GM12864 (cell line): ENCODE data around the gene EPB41L4B.

Experiments
- DNase-seq: peaks from one replicate; pipeline ENCODE4 v3.0.0-alpha.2; 2011; ENCODE audit warnings: low read depth
- H3K4me3 ChIP-seq: 2 replicates; pipeline ENCODE4 v1.5.1; 2011; ENCODE audit warnings: mild to moderate bottlenecking, low read depth, low read length, control low read depth
- TF ChIP-seq, protein P1 (sequence below): IDR thresholded peaks from 2 replicates; pipeline ENCODE4 v1.5.1; 2011; ENCODE audit warnings: low read depth, mild to moderate bottlenecking, moderate library complexity, low read length, control low read depth, inconsistent platforms; ENCODE audit errors: missing control alignments

EPB41L4B gene

DNA sequence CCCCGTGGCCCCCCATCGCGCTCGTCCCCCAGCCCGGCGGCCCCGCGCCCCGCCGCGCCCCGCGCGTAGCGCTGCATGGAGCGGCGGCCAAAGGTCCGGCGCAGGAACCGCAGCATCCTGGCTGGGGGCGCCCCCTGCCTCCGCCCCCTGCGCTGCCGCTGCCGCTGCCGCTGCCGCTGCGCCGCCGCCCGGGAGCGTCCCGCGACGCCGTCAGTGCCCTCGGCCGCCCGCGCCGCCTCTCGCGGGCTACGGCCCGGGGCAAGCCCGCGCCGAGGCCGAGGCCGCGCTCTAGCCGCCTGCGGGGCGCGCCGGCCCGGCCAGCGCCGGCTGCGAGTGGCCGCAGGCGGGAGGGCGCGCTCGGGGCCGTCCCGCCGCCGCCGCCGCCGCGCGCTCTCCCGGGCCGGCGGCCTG, 523 bp downstream of the EPB41L4B start:
- no peak for DNase-seq
- peak overlapping the region; percentile 34; the same call in 1 of the 2 replicates for H3K4me3 ChIP-seq
- TF ChIP-seq, protein P1, sequence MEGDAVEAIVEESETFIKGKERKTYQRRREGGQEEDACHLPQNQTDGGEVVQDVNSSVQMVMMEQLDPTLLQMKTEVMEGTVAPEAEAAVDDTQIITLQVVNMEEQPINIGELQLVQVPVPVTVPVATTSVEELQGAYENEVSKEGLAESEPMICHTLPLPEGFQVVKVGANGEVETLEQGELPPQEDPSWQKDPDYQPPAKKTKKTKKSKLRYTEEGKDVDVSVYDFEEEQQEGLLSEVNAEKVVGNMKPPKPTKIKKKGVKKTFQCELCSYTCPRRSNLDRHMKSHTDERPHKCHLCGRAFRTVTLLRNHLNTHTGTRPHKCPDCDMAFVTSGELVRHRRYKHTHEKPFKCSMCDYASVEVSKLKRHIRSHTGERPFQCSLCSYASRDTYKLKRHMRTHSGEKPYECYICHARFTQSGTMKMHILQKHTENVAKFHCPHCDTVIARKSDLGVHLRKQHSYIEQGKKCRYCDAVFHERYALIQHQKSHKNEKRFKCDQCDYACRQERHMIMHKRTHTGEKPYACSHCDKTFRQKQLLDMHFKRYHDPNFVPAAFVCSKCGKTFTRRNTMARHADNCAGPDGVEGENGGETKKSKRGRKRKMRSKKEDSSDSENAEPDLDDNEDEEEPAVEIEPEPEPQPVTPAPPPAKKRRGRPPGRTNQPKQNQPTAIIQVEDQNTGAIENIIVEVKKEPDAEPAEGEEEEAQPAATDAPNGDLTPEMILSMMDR = no peak

DNA sequence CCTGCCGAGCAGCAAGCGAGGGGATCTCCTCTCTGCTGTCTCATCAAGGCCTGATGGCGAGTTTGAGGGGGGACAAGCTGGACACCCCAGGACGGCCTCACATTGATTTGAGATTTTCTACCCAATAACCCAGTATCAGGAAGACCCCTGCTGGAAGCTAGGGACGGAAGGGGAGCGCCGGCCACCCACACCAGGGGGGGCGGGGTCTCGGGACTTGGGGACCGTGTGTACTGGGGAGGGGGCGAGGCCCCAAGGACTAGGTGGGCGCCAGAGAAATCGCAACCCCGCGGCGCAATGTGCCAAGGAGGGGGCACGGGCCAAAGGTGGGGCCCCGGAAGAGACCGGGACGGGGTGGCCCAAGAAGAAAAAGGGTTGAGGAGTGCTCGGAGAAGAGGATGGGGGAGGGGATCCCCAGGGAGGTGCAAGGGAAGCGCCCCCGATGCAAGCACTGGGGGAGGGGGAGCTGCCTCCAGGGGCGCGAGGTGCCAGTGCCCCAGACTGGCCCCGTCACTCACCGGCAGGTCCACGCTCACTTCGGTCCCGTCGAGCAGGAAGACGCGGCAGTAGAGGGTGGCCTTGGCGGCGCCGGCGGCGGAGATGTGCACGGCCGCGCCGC, 1.1 kb downstream of the EPB41L4B start:
- H3K4me3 ChIP-seq = peak overlapping the region; percentile 34; the same call in 1 of the 2 replicates
- TF ChIP-seq, protein P1 = no peak

DNA sequence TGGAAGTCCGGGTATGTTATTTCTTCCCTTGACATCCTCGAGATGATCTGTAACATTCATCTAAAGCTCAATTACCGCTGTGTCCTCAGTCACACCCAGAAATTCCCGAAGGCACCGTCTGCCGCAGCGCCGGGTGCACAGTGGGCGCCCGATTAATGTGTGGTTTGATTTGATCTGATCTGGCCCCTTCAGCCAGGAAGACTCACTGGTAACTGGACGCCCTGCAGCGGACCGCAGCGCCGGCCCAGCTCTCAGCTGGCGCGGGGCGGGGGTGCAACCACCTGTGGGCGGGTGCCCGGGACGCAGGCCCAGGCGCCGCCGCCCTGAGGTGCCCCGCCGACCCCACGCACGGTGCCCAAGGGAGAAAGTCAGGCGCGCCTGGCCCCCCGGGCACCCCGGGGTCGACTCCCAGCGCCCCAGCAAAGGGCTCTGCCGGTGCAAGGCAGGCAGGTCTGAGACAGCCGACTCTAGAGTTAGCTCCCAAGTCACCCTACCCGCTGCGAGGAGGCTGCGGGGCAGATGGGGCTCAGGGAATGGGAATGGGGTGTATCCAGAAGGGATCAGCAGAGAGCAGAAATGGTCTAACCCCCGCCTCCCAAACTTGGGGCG, 1.7 kb downstream of the EPB41L4B start:
- DNase-seq = no peak
- TF ChIP-seq, protein P1 = no peak
- H3K4me3 ChIP-seq = no peak overlapping the region

More for the DNA sequence above, 1.1 kb downstream of the EPB41L4B start:
- no peak for DNase-seq

DNA sequence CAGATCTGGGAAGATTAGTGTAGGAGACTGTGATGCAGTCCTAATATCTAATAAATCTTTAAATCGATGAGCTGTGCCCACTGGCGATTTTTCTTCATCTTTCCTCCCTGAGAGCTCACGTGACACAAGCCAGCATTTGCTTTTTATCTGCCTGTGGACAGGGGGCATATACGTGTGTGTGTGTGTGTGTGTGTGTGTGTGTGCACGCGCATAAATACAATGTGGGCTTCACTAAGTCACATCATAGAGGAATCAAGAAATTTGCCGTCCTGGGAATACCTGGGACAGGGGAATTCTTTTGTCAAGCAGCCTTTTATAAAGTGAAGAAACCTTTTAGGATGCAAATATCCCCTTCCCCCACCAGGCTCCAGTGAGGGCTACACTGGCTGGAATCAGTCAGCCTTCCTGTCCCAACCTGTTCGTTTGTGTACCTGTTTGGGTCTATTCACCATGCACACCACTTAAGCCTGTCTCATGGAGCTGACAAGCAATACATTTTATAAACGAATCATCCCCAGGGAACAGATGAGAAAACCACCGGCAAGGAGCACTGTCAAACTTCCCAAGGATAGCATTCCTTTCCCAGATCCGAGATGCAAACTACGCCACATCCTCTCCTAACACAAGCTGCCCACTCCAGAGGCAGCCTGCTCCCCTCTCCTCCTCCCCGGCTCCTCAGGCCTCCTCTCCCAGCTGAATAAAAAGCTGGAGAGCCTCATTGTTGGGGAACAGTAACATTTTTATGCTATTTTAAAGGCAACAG, 2.7 kb downstream of the EPB41L4B start:
- H3K4me3 ChIP-seq = no peak overlapping the region
- TF ChIP-seq, protein P1 = no peak
- DNase-seq = no peak

DNA sequence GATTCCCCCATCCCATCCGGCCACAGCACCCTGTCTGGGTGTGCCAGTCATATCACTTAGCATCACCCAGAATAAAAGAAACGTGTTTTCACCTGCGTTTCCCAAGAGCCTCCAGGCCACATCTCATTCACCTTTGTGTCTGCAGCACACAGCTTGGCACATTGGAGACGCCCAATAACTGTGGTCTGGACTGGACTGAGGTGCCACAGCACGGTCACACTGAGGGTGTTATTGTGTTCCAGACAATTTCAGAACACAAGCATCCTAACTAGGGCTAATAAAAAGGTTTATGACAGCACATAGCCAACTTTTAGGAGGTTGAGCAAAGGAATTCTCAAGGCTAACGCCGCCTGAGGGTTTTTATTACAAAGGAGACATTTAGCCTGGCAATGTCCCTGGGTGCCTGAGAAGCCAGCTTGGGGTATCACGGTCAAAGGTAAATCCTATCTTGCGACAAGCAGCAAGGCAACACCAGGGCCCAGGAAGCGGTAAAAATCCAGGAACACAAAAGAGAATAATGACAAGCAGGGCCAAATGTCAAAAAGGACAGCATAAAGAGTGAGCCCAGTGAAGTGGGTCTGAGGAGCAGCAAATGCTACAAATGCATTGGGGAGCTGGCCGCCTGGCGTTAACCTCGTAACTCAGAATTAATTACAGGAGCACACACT, 3.4 kb downstream of the EPB41L4B start:
- no peak overlapping the region for H3K4me3 ChIP-seq
- TF ChIP-seq, protein P1 = no peak
- DNase-seq = no peak

DNA sequence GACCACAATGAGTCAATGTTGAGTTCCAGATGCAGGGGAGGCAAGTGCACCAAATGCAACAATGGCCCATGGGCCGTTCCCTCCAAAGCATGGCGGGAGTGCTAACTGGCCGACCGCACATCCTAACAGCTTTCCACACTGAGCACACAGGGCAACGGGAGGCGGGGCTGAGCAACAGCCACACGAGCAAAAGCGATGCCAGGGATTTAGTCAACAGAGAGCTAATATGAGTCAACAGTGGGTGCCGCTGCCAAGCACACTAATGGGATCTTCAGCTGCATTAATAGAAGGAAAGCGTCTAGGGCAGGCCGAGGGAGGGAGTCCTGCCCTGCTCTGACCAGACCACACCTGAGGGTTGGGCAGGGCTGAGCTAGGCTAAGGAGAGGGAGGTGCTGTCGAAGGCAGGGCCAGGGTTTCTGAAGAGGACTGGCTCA, 4.6 kb downstream of the EPB41L4B start:
- DNase-seq = no peak
- no peak overlapping the region for H3K4me3 ChIP-seq
- TF ChIP-seq, protein P1 = no peak
